Ovary (tissue), 9 donors: ENCODE results near the gene KCNIP4. TPM values are rescaled to one million over a fixed set of nuclear protein-coding genes. Genes with fewer than 3 reads are reported as not detected.

Source experiments
- DNase-seq, 5 donors: peaks; one replicate each; pipeline ENCODE4 v3.0.0-alpha.2; 2019 to 2020
- H3K27ac ChIP-seq, 2 donors: fragments of 200-600 bp; one replicate each; pipeline versions ENCODE4 v1.5.1 to v1.8.0; 2019 to 2022
- H3K27me3 ChIP-seq: fragments of 200-600 bp; one replicate; pipeline ENCODE4 v1.8.0; 2022
- H3K36me3 ChIP-seq: fragments of 200-600 bp; sonication (generic); one replicate; pipeline ENCODE4 v1.5.1; 2019
- H3K4me1 ChIP-seq: one replicate; pipeline ENCODE4 v1.8.1; 2013; ENCODE audit warnings: mild to moderate bottlenecking, moderate library complexity; ENCODE audit not compliant: insufficient read depth
- H3K4me3 ChIP-seq: fragments of 200-600 bp; sonication (generic); one replicate; pipeline ENCODE4 v1.5.1; 2017
- H3K9me3 ChIP-seq, 2 donors: fragments of 200-600 bp in 1 of 2; sonication (generic) in 1 of 2; one replicate each; pipeline versions ENCODE4 v1.5.1 to v1.8.1; 2013 to 2019; ENCODE audit warnings: mild to moderate bottlenecking in 1 of 2, moderate library complexity in 1 of 2
- CTCF ChIP-seq, 3 donors: fragments of 450-650 bp in 2 of 3; fragments of 200-600 bp in 1 of 3; IDR thresholded peaks; one replicate each; pipeline versions ENCODE4 v1.5.1 to v1.8.0; 2016 to 2022; ENCODE audit warnings: antibody characterized with exemption in 3 of 3, mild to moderate bottlenecking in 1 of 3
- EP300 ChIP-seq: sonication (generic); formaldehyde crosslinking; IDR thresholded peaks from one replicate; pipeline ENCODE4 v1.6.1; 2017; ENCODE audit warnings: antibody characterized with exemption
- POLR2A ChIP-seq: fragments of 450-650 bp; IDR thresholded peaks from one replicate; pipeline ENCODE4 v1.6.1; 2017; ENCODE audit warnings: antibody characterized with exemption, mild to moderate bottlenecking, moderate library complexity
- WGBS, 3 donors: extraction: QIAGEN DNeasy Blood & Tissue Kit in 1 of 3; methylation state at CpG; one replicate each; pipeline versions ENCODE4 v1.1.5 to v1.1.7; 2013 to 2017; 5-methylcytosine and 5-hydroxymethylcytosine counted together
- intact Hi-C, 4 donors: fragments of 100-400 bp; cut with DNase I; formaldehyde crosslinking; loops; one replicate each; pipeline versions ENCODE4 v1.11.0 to v1.15.1; 2022 to 2023
- polyA plus RNA-seq, 2 donors: library from polyadenylated mRNA; stranded (reverse); fragments of 200-250 nt in 1 of 2; fragments of 350-450 nt in 1 of 2; fragmentation: Illumina TruSeq in 1 of 2; extraction: RNeasy Lipid Tissue Mini Kit (QIAGEN cat#74804) in 1 of 2; gene quantifications; one replicate each; pipeline ENCODE4 v1.2.3, GENCODE V29; 2013 to 2014
- total RNA-seq, 7 donors: library from RNA; depleted of rRNA in 2 of 7; stranded (reverse); fragments of >200 nt in 2 of 7; fragmentation: NEBNext Ultra II Directional in 3 of 7; extraction: Animal tissue kit (Norgen Biotek cat#: 25700) in 3 of 7; gene quantifications; one replicate each; pipeline versions ENCODE4 v1.1.0 to v1.2.4, GENCODE V29; 2016 to 2023
- donor health status: DM: no; HTN: no; CAD: no; lungs with moderate emphysema.
- donor health status: DM: no; HTN: no; CAD: no.
- donor health status: Bipolar disorder and iron deficiency.
- donor health status: DM: yes; HTN: yes; CAD: no.
- donor health status: DM: no; HTN: no; CAD: no.
- donor health status: DM: yes; HTN: yes; CAD: no.

KCNIP4 gene
- total and polyA plus RNA-seq, 9 donors = 0.11 to 3.9 (median 0.93) TPM; not detected in 1

GRCh38 chr4:20889901-20890300 lies 1058.7 kb downstream of the KCNIP4 start:
- no peak overlapping the region for H3K4me3 ChIP-seq
- H3K4me1 ChIP-seq = no peaks in the 10 kb centered on the region
- H3K9me3 ChIP-seq = no peaks in the 10 kb centered on the region
- no peak for DNase-seq
- no peak overlapping the region for H3K27ac ChIP-seq
- H3K27me3 ChIP-seq = no peaks in the 10 kb centered on the region
- H3K36me3 ChIP-seq = no peaks in the 10 kb centered on the region
- intact Hi-C loops = no loop called here
- WGBS, 3 donors = 45 to 53% (median 46%) methylated on average over 3 of the region's 3 CpGs
- TF ChIP-seq POLR2A = no peak
- no peak for TF ChIP-seq EP300
- no peak for TF ChIP-seq CTCF (IDR thresholded peaks at IDR 0.05)

GRCh38 chr4:20883677-20884076 lies 1064.9 kb downstream of the KCNIP4 start:
- intact Hi-C loops = no loop called here

GRCh38 chr4:20883231-20883630 lies 1065.3 kb downstream of the KCNIP4 start:
- DNase-seq = no peak
- Histone ChIP-seq H3K36me3 (no peaks in the 10 kb centered on the region), H3K4me3 (no peak overlapping the region), H3K4me1 (peaks cover 1% of the 10 kb centered on the region), H3K27me3 (no peaks in the 10 kb centered on the region), H3K27ac (no peak overlapping the region), H3K9me3 (no peaks in the 10 kb centered on the region)
- no peak for TF ChIP-seq EP300
- 79 to 88% (median 84%) methylated on average over 5 of the region's 5 CpGs for WGBS, 3 donors
- intact Hi-C loops = no loop called here

More at GRCh38 chr4:20883677-20884076, 1064.9 kb downstream of the KCNIP4 start:
- no peak overlapping the region for H3K4me3 ChIP-seq
- no peak for TF ChIP-seq POLR2A
- no peak for TF ChIP-seq CTCF (IDR thresholded peaks at IDR 0.05)
- TF ChIP-seq EP300 = no peak
- H3K27me3 ChIP-seq = no peaks in the 10 kb centered on the region
- H3K27ac ChIP-seq = no peak overlapping the region
- H3K4me1 ChIP-seq = peaks cover 1% of the 10 kb centered on the region
- no peaks in the 10 kb centered on the region for H3K9me3 ChIP-seq
- no peaks in the 10 kb centered on the region for H3K36me3 ChIP-seq
- 84 to 88% (median 85%) methylated on average over 3 of the region's 3 CpGs for WGBS, 3 donors
- no peak for DNase-seq

DNA sequence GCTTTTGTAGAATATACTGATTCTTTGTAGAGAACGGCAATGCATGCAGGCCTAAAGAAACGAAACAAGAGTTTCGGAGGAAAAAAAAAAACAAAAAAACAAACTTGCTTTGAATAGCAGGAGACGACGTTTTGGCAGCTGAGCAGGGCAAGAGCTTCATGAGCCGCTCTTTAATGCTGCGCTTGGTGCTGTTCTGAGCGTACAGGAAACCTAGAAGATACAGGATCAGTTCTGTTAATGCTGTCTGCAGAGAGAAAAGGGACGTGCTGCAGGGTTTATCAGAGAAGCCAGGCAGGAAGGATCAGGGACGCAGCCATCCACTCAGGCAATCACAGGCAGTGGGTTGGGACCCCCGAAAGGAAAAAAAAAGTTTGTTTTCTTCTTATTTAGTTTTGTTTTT lies 1066.1 kb downstream of the KCNIP4 start:
- Histone ChIP-seq H3K36me3 (no peaks in the 10 kb centered on the region), H3K9me3 (no peaks in the 10 kb centered on the region), H3K27me3 (no peaks in the 10 kb centered on the region), H3K4me1 (peaks cover 1% of the 10 kb centered on the region), H3K27ac (no peak overlapping the region), H3K4me3 (no peak overlapping the region)
- no peak for DNase-seq
- TF ChIP-seq EP300 (no peak), CTCF (IDR thresholded peaks at IDR 0.05) (no peak), POLR2A (no peak)
- intact Hi-C loops = no loop called here
- WGBS, 3 donors = 17 to 53% (median 19%) methylated on average over 11 of the region's 11 CpGs

DNA sequence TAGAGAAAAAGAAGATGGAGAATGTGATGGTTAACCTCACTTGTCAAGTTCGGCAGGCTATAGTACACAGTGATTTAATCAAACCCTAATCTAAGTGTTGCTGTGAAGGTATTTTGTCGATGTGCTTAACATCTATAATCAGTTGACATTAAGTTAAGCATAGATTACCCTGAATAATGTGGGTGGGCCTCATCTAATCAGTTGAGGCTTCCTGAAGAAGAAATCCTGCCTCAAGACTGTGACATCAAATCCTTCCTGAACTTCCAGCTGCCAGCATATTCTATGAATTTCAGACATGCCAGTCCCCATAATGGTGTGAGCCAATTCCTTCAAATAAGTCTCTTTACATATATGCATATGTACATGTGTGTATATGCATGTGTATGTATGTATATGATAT lies 1066.9 kb downstream of the KCNIP4 start:
- TF ChIP-seq EP300 (no peak), CTCF (IDR thresholded peaks at IDR 0.05) (no peak), POLR2A (no peak)
- 82 to 87% (median 84%) methylated on average over 2 of the region's 2 CpGs for whole genome bisulfite sequencing, 3 donors
- Histone ChIP-seq H3K27ac (no peak overlapping the region), H3K4me3 (no peak overlapping the region), H3K36me3 (no peaks in the 10 kb centered on the region), H3K27me3 (no peaks in the 10 kb centered on the region), H3K9me3 (no peaks in the 10 kb centered on the region), H3K4me1 (peaks cover 1% of the 10 kb centered on the region)
- intact Hi-C loops = no loop called here
- DNase-seq = no peak
